Suprapubic skin (tissue), 4 donors: ENCODE measurements around the gene DARS1. TPM values are rescaled to one million over a fixed set of nuclear protein-coding genes. Genes with fewer than 3 reads are reported as not detected.

Source experiments
- DNase-seq, 2 donors: peaks; one replicate each; pipeline ENCODE4 v3.0.0-alpha.2; 2019; ENCODE audit warnings: low spot score in 2 of 2
- H3K27ac ChIP-seq: fragments of 200-600 bp; sonication (generic); one replicate; pipeline ENCODE4 v1.5.1; 2019
- H3K27me3 ChIP-seq: fragments of 200-600 bp; sonication (generic); one replicate; pipeline ENCODE4 v1.5.1; 2019
- H3K36me3 ChIP-seq: fragments of 200-600 bp; sonication (generic); one replicate; pipeline ENCODE4 v1.5.1; 2019
- H3K4me1 ChIP-seq: fragments of 200-600 bp; sonication (generic); one replicate; pipeline ENCODE4 v1.5.1; 2019
- H3K4me3 ChIP-seq: fragments of 200-600 bp; sonication (generic); one replicate; pipeline ENCODE4 v1.5.1; 2019; ENCODE audit warnings: mild to moderate bottlenecking
- H3K9me3 ChIP-seq: fragments of 200-600 bp; sonication (generic); one replicate; pipeline ENCODE4 v1.5.1; 2019
- EP300 ChIP-seq: sonication (generic); formaldehyde crosslinking; IDR thresholded peaks from one replicate; pipeline ENCODE4 v1.6.1; 2017; ENCODE audit warnings: antibody characterized with exemption
- POLR2A ChIP-seq, 2 donors: fragments of 450-650 bp; IDR thresholded peaks; one replicate each; pipeline ENCODE4 v1.6.1; 2017; ENCODE audit warnings: antibody characterized with exemption in 2 of 2, mild to moderate bottlenecking in 2 of 2, moderate library complexity in 2 of 2
- POLR2AphosphoS5 ChIP-seq, 3 donors: sonication (generic); formaldehyde crosslinking; IDR thresholded peaks; one replicate each; pipeline ENCODE4 v1.6.1; 2017; ENCODE audit warnings: antibody characterized with exemption in 3 of 3
- WGBS: methylation state at CpG from one replicate; pipeline ENCODE4 v1.1.5; 2018; 5-methylcytosine and 5-hydroxymethylcytosine counted together
- total RNA-seq, 4 donors: library from RNA; depleted of rRNA; stranded (reverse); fragments of >200 nt; gene quantifications; one replicate each; pipeline ENCODE4 v1.1.0, GENCODE V29; 2016
- TF ChIP-seq, protein P1 (sequence below), 2 donors: fragments of 200-600 bp in 1 of 2; fragments of 450-650 bp in 1 of 2; sonication (generic) in 1 of 2; IDR thresholded peaks; one replicate each; pipeline ENCODE4 v1.5.1; 2016 to 2019; ENCODE audit warnings: antibody characterized with exemption in 2 of 2, mild to moderate bottlenecking in 1 of 2, moderate library complexity in 1 of 2

DARS1 gene
- total RNA-seq, 4 donors from 2014 or later, result 63.1 to 82.6 (median 67.4) TPM

DNA sequence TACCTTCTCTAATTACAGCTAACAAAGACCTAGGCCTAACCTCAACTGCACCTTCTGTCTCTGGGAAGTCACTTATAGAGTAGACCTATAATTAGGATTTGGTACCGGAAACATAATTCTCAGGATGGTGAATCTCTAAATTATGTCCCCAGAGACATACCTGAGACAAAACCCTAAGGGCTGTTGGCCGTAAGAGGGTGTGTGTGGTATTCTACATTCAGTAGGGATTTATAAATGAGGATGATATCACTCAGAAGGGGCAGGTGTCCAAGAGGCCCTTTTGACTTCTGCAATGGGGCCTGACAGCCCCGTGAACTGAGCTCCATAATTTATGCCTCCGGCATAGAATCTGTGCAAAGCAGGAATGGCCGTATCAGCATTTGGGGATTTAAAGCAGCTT is 13.5 kb upstream of the DARS1 start:
- no peak for DNase-seq
- Histone ChIP-seq H3K27me3 (no peaks in the 10 kb centered on the region), H3K4me1 (no peaks in the 10 kb centered on the region), H3K36me3 (no peaks in the 10 kb centered on the region), H3K4me3 (no peak overlapping the region), H3K9me3 (no peaks in the 10 kb centered on the region), H3K27ac (no peak overlapping the region)
- WGBS, result 94% methylated on average over 5 of the region's 5 CpGs
- no peak for TF ChIP-seq POLR2AphosphoS5 (IDR thresholded peaks at IDR 0.05)
- TF ChIP-seq EP300, result no peak
- TF ChIP-seq, protein P1, sequence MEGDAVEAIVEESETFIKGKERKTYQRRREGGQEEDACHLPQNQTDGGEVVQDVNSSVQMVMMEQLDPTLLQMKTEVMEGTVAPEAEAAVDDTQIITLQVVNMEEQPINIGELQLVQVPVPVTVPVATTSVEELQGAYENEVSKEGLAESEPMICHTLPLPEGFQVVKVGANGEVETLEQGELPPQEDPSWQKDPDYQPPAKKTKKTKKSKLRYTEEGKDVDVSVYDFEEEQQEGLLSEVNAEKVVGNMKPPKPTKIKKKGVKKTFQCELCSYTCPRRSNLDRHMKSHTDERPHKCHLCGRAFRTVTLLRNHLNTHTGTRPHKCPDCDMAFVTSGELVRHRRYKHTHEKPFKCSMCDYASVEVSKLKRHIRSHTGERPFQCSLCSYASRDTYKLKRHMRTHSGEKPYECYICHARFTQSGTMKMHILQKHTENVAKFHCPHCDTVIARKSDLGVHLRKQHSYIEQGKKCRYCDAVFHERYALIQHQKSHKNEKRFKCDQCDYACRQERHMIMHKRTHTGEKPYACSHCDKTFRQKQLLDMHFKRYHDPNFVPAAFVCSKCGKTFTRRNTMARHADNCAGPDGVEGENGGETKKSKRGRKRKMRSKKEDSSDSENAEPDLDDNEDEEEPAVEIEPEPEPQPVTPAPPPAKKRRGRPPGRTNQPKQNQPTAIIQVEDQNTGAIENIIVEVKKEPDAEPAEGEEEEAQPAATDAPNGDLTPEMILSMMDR (IDR thresholded peaks at IDR 0.05), result no peak
- no peak for TF ChIP-seq POLR2A (IDR thresholded peaks at IDR 0.05)

DNA sequence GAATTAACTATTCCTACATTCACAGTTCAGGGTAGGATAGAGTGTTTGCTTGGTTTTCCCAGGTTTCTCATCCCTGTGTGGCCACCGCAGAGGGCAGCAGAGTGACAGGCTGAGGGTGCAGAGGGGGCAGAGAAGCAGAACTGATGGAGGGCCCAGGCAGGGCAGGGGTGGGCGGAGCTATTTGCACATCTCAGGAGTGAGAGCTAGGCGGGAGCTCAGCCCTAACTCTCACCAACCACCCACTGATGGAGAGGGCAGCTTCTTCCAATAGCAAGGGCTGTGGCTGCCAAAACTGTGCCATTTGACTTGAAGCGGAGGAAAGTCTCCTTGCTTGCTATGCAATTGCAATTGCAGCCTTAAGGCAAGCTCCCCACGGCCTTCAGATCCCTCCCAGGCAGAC is 12.0 kb upstream of the DARS1 start:
- no peaks in the 10 kb centered on the region for H3K27me3 ChIP-seq
- no peak for DNase-seq
- no peaks in the 10 kb centered on the region for H3K9me3 ChIP-seq
- no peak overlapping the region for H3K27ac ChIP-seq
- H3K4me3 ChIP-seq, result no peak overlapping the region
- no peaks in the 10 kb centered on the region for H3K36me3 ChIP-seq
- no peaks in the 10 kb centered on the region for H3K4me1 ChIP-seq
- no peak for TF ChIP-seq POLR2AphosphoS5 (IDR thresholded peaks at IDR 0.05)
- 94% methylated on average over 5 of the region's 5 CpGs for WGBS

DNA sequence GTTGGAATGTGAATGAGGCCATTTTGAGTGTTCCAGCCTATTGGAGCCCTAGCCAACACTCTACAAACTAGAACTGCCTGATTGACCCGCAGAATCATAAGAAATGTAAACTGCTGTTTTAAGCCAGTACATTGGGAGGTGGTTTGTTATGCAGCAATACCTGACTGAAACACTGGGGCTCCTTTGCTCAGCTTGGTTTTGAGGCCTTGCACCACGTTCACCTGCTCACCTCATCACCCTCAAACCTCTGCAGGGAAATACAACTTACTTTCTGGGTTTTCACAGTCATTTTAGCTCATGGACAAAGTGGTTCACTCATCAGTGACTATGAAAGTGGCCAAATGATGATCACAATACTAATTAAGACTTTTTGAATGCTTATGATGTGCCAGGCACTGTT is 10.9 kb upstream of the DARS1 start:
- TF ChIP-seq POLR2AphosphoS5 (IDR thresholded peaks at IDR 0.05) (no peak), EP300 (no peak), POLR2A (IDR thresholded peaks at IDR 0.05) (no peak)
- TF ChIP-seq, protein P1 (IDR thresholded peaks at IDR 0.05), result no peak
- DNase-seq, result no peak
- Histone ChIP-seq H3K9me3 (no peaks in the 10 kb centered on the region), H3K36me3 (no peaks in the 10 kb centered on the region), H3K4me1 (no peaks in the 10 kb centered on the region), H3K27ac (no peak overlapping the region), H3K27me3 (no peaks in the 10 kb centered on the region), H3K4me3 (no peak overlapping the region)
- 92% methylated on average over 2 of the region's 2 CpGs for WGBS

DNA sequence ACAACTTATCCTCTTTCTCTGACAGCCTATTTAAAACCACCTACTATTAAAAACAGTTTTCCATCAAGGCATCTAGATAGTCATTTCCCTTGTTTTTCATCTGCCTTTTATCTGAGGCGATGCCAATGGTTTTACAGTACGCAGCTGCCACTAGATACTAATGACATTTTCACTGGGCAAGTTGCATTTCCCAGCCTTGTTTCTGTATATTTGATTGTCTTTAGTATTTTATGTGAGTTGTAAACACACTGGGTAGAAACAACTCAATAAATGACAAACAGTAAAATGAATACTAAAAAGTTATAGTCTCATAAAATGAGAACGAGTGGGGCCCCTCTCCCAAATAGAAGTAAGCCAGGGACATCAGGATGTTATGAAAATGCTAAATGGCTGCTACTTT is 8.9 kb upstream of the DARS1 start:
- H3K27me3 ChIP-seq, result no peaks in the 10 kb centered on the region
- H3K9me3 ChIP-seq, result no peaks in the 10 kb centered on the region
- H3K4me1 ChIP-seq, result no peaks in the 10 kb centered on the region
- peak overlapping the region; percentile 28 for H3K27ac ChIP-seq
- H3K36me3 ChIP-seq, result no peaks in the 10 kb centered on the region
- WGBS, result 67% methylated on average over 3 of the region's 3 CpGs
- no peak overlapping the region for H3K4me3 ChIP-seq
- TF ChIP-seq POLR2AphosphoS5 (IDR thresholded peaks at IDR 0.05) (no peak), EP300 (no peak)
- TF ChIP-seq, protein P1 (IDR thresholded peaks at IDR 0.05), result no peak
- no peak for DNase-seq

DNA sequence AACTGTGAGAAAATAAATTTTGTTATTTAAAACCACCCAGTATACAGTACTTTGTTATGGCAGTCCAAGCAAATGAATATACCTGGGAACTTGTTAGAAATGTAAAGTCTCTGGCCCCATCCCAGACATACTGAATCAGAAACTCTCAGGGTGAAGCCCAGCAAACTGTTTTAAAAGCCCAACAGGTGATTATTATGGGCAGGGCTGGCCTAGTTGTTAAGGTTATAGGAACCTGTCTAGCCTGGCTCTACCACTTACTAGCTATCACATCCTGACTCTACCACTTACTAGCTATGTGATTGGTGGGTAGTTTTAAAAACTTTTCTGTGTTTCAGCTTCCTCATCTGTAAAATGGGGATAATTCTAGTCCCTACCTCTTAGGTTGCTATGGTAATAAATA is 8.0 kb upstream of the DARS1 start:
- DNase-seq, result no peak
- no peak overlapping the region for H3K27ac ChIP-seq
- no peaks in the 10 kb centered on the region for H3K4me1 ChIP-seq
- no peaks in the 10 kb centered on the region for H3K27me3 ChIP-seq
- no peaks in the 10 kb centered on the region for H3K9me3 ChIP-seq
- H3K4me3 ChIP-seq, result no peak overlapping the region
- no peak for TF ChIP-seq POLR2A (IDR thresholded peaks at IDR 0.05)
- no peak for TF ChIP-seq EP300
- TF ChIP-seq, protein P1 (IDR thresholded peaks at IDR 0.05), result no peak
- TF ChIP-seq POLR2AphosphoS5 (IDR thresholded peaks at IDR 0.05), result no peak
- no peaks in the 10 kb centered on the region for H3K36me3 ChIP-seq

DNA sequence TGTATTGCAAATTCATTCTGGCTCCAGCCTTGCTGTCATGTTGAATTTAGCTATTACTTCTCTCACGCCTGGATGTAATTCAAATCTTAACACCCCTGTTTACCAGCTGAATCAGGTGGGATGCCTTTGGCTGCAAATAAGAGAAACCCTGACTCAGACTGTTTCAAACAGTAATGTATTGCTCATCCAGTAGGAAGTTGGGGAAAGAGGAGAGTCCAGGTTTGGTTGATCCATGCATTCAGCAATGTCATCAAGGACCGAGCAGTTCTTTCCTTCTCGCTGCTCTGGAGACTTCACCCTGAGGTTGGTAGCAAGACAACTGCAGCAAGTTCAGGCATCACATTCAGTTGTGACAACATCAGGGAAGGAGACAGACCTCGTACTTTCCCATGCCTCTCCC is 6.4 kb upstream of the DARS1 start:
- TF ChIP-seq EP300, result no peak
- TF ChIP-seq POLR2A (IDR thresholded peaks at IDR 0.05), result no peak
- no peak for TF ChIP-seq POLR2AphosphoS5 (IDR thresholded peaks at IDR 0.05)
- TF ChIP-seq, protein P1 (IDR thresholded peaks at IDR 0.05), result no peak
- no peaks in the 10 kb centered on the region for H3K27me3 ChIP-seq
- H3K36me3 ChIP-seq, result no peaks in the 10 kb centered on the region
- DNase-seq, result no peak
- no peaks in the 10 kb centered on the region for H3K9me3 ChIP-seq
- 95% methylated on average over 4 of the region's 4 CpGs for WGBS
- H3K4me1 ChIP-seq, result no peaks in the 10 kb centered on the region
- H3K4me3 ChIP-seq, result no peak overlapping the region
- H3K27ac ChIP-seq, result no peak overlapping the region
